Bronchial epithelial cell (primary cell): ENCODE results near the gene REPS1. TPM values are rescaled to one million over a fixed set of nuclear protein-coding genes. Genes with fewer than 3 reads are reported as not detected.

Experiments
- DNase-seq: peaks from one replicate; pipeline ENCODE4 v3.0.0-alpha.2; 2010; ENCODE audit warnings: low read depth
- FAIRE-seq: peaks from 2 replicates; lab custom pipeline; 2011; peaks lifted over from hg19 to GRCh38; lab: Jason Lieb, UNC
- H3K27me3 ChIP-seq: 2 replicates; pipeline ENCODE4 v1.5.1; 2011; ENCODE audit warnings: low read length; ENCODE audit not compliant: control insufficient read depth, insufficient read depth
- H3K36me3 ChIP-seq: 2 replicates; pipeline ENCODE4 v1.5.1; 2011; ENCODE audit warnings: low read length; ENCODE audit not compliant: control insufficient read depth, insufficient read depth
- H3K4me3 ChIP-seq: 2 replicates; pipeline ENCODE4 v1.5.1; 2011; ENCODE audit warnings: mild to moderate bottlenecking, low read depth, low read length, control low read depth
- total RNA-seq: library from RNA; depleted of rRNA; stranded (reverse); fragments of >200 nt; gene quantifications from 2 replicates; pipeline ENCODE4 v1.2.1, GENCODE V29; 2014
- TF ChIP-seq, protein P1 (sequence below): IDR thresholded peaks from 2 replicates; pipeline ENCODE4 v1.5.1; 2011; ENCODE audit warnings: mild to moderate bottlenecking, moderate library complexity, low read length, control low read depth, inconsistent platforms; ENCODE audit not compliant: insufficient read depth, severe bottlenecking

REPS1 gene
- total RNA-seq, 1 donor from 2014 or later: 31.1 TPM

DNA sequence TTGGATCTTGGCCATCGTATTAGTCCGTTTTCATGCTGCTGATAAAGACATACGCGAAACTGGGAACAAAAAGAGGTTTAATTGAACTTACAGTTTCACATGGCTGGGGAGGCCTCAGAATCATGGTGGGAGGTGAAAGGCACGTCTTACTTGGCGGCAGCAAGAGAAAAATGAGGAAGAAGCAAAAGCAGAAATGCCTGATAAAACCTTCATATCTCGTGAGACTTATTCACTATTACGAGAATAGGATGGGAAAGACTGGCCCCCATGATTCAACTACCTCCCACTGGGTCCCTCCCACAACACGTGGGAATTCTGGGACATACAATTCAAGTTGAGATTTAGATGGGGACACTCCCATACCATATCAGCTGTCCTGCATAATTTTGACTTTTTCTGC, 20.1 kb upstream of the REPS1 start:
- Histone ChIP-seq H3K27me3 (no peaks in the 10 kb centered on the region), H3K36me3 (no peaks in the 10 kb centered on the region), H3K4me3 (no peak overlapping the region)
- TF ChIP-seq, protein P1, sequence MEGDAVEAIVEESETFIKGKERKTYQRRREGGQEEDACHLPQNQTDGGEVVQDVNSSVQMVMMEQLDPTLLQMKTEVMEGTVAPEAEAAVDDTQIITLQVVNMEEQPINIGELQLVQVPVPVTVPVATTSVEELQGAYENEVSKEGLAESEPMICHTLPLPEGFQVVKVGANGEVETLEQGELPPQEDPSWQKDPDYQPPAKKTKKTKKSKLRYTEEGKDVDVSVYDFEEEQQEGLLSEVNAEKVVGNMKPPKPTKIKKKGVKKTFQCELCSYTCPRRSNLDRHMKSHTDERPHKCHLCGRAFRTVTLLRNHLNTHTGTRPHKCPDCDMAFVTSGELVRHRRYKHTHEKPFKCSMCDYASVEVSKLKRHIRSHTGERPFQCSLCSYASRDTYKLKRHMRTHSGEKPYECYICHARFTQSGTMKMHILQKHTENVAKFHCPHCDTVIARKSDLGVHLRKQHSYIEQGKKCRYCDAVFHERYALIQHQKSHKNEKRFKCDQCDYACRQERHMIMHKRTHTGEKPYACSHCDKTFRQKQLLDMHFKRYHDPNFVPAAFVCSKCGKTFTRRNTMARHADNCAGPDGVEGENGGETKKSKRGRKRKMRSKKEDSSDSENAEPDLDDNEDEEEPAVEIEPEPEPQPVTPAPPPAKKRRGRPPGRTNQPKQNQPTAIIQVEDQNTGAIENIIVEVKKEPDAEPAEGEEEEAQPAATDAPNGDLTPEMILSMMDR: no peak
- DNase-seq (no peak), FAIRE-seq (no peak)

GRCh38 chr6:139007428-139007827, 19.4 kb upstream of the REPS1 start:
- TF ChIP-seq, protein P1: no peak
- FAIRE-seq (no peak), DNase-seq (no peak)
- H3K36me3 ChIP-seq: no peaks in the 10 kb centered on the region
- no peaks in the 10 kb centered on the region for H3K27me3 ChIP-seq
- H3K4me3 ChIP-seq: no peak overlapping the region

- TF ChIP-seq, protein P1: no peak
- H3K4me3 ChIP-seq: no peak overlapping the region
- no peak for FAIRE-seq
- no peak for DNase-seq
- H3K36me3 ChIP-seq: no peaks in the 10 kb centered on the region
- no peaks in the 10 kb centered on the region for H3K27me3 ChIP-seq
Observed at GRCh38 chr6:139006477-139006876, 18.4 kb upstream of the REPS1 start.

- TF ChIP-seq, protein P1: no peak
- Histone ChIP-seq H3K4me3 (no peak overlapping the region), H3K36me3 (no peaks in the 10 kb centered on the region), H3K27me3 (no peaks in the 10 kb centered on the region)
- FAIRE-seq: no peak
- DNase-seq: no peak
Observed at GRCh38 chr6:139003751-139004150, 15.7 kb upstream of the REPS1 start.

GRCh38 chr6:138999949-139000725, 12.1 kb upstream of the REPS1 start:
- DNase-seq: no peak
- no peaks in the 10 kb centered on the region for H3K27me3 ChIP-seq
- FAIRE-seq: no peak
- TF ChIP-seq, protein P1: no peak
- no peak overlapping the region for H3K4me3 ChIP-seq
- H3K36me3 ChIP-seq: no peaks in the 10 kb centered on the region

- Histone ChIP-seq H3K27me3 (no peaks in the 10 kb centered on the region), H3K36me3 (no peaks in the 10 kb centered on the region), H3K4me3 (no peak overlapping the region)
- no peak for FAIRE-seq
- DNase-seq: no peak
- TF ChIP-seq, protein P1: no peak
Observed at GRCh38 chr6:138997136-138997535, 9.1 kb upstream of the REPS1 start.
